Measurements from ENCODE around the gene UNC13D. TPM values are rescaled to one million over a fixed set of nuclear protein-coding genes. Genes with fewer than 3 reads are reported as not detected.

The UNC13D gene
- total and polyA plus RNA-seq, 9 of the 15 experiments (the other 6 are each of a cell fraction or from before 2014, with no cell fraction given), result 0.86 to 244 (median 69.2) TPM

- TF ChIP-seq, protein P1, sequence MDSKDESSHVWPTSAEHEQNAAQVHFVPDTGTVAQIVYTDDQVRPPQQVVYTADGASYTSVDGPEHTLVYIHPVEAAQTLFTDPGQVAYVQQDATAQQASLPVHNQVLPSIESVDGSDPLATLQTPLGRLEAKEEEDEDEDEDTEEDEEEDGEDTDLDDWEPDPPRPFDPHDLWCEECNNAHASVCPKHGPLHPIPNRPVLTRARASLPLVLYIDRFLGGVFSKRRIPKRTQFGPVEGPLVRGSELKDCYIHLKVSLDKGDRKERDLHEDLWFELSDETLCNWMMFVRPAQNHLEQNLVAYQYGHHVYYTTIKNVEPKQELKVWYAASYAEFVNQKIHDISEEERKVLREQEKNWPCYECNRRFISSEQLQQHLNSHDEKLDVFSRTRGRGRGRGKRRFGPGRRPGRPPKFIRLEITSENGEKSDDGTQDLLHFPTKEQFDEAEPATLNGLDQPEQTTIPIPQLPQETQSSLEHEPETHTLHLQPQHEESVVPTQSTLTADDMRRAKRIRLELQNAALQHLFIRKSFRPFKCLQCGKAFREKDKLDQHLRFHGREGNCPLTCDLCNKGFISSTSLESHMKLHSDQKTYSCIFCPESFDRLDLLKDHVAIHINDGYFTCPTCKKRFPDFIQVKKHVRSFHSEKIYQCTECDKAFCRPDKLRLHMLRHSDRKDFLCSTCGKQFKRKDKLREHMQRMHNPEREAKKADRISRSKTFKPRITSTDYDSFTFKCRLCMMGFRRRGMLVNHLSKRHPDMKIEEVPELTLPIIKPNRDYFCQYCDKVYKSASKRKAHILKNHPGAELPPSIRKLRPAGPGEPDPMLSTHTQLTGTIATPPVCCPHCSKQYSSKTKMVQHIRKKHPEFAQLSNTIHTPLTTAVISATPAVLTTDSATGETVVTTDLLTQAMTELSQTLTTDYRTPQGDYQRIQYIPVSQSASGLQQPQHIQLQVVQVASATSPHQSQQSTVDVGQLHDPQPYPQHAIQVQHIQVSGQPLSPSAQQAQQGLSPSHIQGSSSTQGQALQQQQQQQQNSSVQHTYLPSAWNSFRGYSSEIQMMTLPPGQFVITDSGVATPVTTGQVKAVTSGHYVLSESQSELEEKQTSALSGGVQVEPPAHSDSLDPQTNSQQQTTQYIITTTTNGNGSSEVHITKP (IDR thresholded peaks at IDR 0.05; ENCODE audit: partially characterized antibody), result peak; percentile 17
- TF ChIP-seq, protein P2, sequence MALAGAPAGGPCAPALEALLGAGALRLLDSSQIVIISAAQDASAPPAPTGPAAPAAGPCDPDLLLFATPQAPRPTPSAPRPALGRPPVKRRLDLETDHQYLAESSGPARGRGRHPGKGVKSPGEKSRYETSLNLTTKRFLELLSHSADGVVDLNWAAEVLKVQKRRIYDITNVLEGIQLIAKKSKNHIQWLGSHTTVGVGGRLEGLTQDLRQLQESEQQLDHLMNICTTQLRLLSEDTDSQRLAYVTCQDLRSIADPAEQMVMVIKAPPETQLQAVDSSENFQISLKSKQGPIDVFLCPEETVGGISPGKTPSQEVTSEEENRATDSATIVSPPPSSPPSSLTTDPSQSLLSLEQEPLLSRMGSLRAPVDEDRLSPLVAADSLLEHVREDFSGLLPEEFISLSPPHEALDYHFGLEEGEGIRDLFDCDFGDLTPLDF (CRISPR knock-in tag; IDR thresholded peaks at IDR 0.05), result no peak
- TF ChIP-seq ZFX (CRISPR knock-in tag; IDR thresholded peaks at IDR 0.05) (peak; percentile 64), ZNF586 (CRISPR knock-in tag; conservative IDR thresholded peaks at IDR 0.05) (no peak), SMARCE1 (IDR thresholded peaks at IDR 0.05) (0 out of 2 replicates have a peak, but pooled peaks have one; percentile 51), MEF2A (IDR thresholded peaks at IDR 0.05; ENCODE audit: control insufficient read depth, low read depth, low read length) (no peak), ZNF766 (CRISPR knock-in tag; conservative IDR thresholded peaks at IDR 0.05) (0 out of 2 replicates have a peak, but pooled peaks have one; percentile 32), NONO (IDR thresholded peaks at IDR 0.05; ENCODE audit: low read depth in 2 of 2, low read length in 1 of 2) (0 out of 4 replicates have a peak, but pooled peaks of 1 of the 2 experiments have one; percentile 4), TARDBP (IDR thresholded peaks at IDR 0.05) (no peak), ZNF696 (CRISPR knock-in tag; conservative IDR thresholded peaks at IDR 0.05) (no peak), POLR2G (IDR thresholded peaks at IDR 0.05; ENCODE audit: low read depth, low read length) (peak; percentile 76), TEAD1 (CRISPR knock-in tag; IDR thresholded peaks at IDR 0.05) (peak in 1 of 2 experiments; percentile 94; a peak in 2 of 4 replicates), SLC30A9 (CRISPR knock-in tag; IDR thresholded peaks at IDR 0.05) (no peak), ETS1 (conservative IDR thresholded peaks at IDR 0.05; ENCODE audit: control insufficient read depth, low read depth, low read length) (0 out of 2 replicates have a peak, but pooled peaks have one; percentile 13), RB1 (IDR thresholded peaks at IDR 0.05; ENCODE audit: low read depth) (peak; percentile 30; the same call in 1 of the 2 replicates), POLR2A (conservative IDR thresholded peaks at IDR 0.05) (0 out of 2 replicates have a peak, but pooled peaks have one; percentile 35), ZNF316 (IDR thresholded peaks at IDR 0.05) (peak; percentile 59; the same call in 1 of the 2 replicates), TEAD4 (IDR thresholded peaks at IDR 0.05; ENCODE audit: low read length) (0 out of 2 replicates have a peak, but pooled peaks have one; percentile 17), TEAD4 (CRISPR knock-in tag; IDR thresholded peaks at IDR 0.05; ENCODE audit: borderline replicate concordance) (no peak), MYC (IDR thresholded peaks at IDR 0.05; ENCODE audit: low read depth, low read length) (0 out of 2 replicates have a peak, but pooled peaks have one; percentile 1), MYC (CRISPR knock-in tag; IDR thresholded peaks at IDR 0.05; ENCODE audit: borderline replicate concordance, low read depth) (no peak)
- TF ChIP-seq, protein P3, sequence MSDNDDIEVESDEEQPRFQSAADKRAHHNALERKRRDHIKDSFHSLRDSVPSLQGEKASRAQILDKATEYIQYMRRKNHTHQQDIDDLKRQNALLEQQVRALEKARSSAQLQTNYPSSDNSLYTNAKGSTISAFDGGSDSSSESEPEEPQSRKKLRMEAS (CRISPR knock-in tag; IDR thresholded peaks at IDR 0.05), result peak; percentile 71
Measured at GRCh38 chr17:75878174-75878998, 34.2 kb upstream of the UNC13D start, which contains the start of gene TRIM47 (continued).
